PC-3 (cell line): ENCODE results near the gene CEP126. TPM values are rescaled to one million over a fixed set of nuclear protein-coding genes. Genes with fewer than 3 reads are reported as not detected.

Experiments
- ATAC-seq: fragments of 200-7000 bp; cut with Tn5 transposase; 2 replicates; pipeline ENCODE4 v1.9.1; 2020; ENCODE audit warnings: mild to moderate bottlenecking, moderate library complexity
- Bru-seq: library from RNA; stranded (reverse); fragments of 400-500 nt; gene quantifications from one replicate; lab custom pipeline; 2021; lab: Mats Ljungman, UMichigan
- BruChase-seq, 2 experiments: library from RNA; stranded (reverse); fragments of 400-500 nt; gene quantifications; one replicate each; lab custom pipeline; 2021; lab: Mats Ljungman, UMichigan
- BruUV-seq: library from RNA; stranded (reverse); fragments of 400-500 nt; replicated peaks from 2 replicates; lab custom pipeline; 2021; lab: Mats Ljungman, UMichigan
- CTCF ChIA-PET: fragments of 300-600 bp; sonication (Branson Sonifier 250); formaldehyde crosslinking; loops from one replicate; lab custom pipeline; 2022; ENCODE audit warnings: antibody characterized with exemption; lab: Charles Lee
- POLR2A ChIA-PET: fragments of 300-600 bp; sonication (Branson Sonifier 250); formaldehyde crosslinking; loops from one replicate; lab custom pipeline; 2022; ENCODE audit warnings: antibody characterized with exemption; ENCODE audit not compliant: unreplicated experiment; lab: Charles Lee
- DNase-seq: peaks from one replicate; pipeline ENCODE4 v3.0.0-alpha.2; 2015
- H2AFZ ChIP-seq: fragments of 300-600 bp; sonication (generic); 2 replicates; pipeline ENCODE4 v1.6.0; 2016; ENCODE audit warnings: antibody characterized with exemption, low read length
- H3F3A ChIP-seq: fragments of 300-600 bp; sonication (generic); one replicate; pipeline ENCODE4 v1.6.0; 2017; ENCODE audit warnings: antibody characterized with exemption, low read length, control low read depth, mild to moderate bottlenecking; ENCODE audit not compliant: unreplicated experiment
- H3K27ac ChIP-seq: fragments of 300-600 bp; sonication (generic); 2 replicates; pipeline ENCODE4 v1.5.1; 2016; ENCODE audit warnings: mild to moderate bottlenecking, low read length
- H3K27me3 ChIP-seq: fragments of 300-600 bp; sonication (generic); 2 replicates; pipeline ENCODE4 v1.6.1; 2016; ENCODE audit warnings: low read length, mixed read lengths
- H3K36me3 ChIP-seq: fragments of 300-600 bp; sonication (generic); 2 replicates; pipeline ENCODE4 v1.6.1; 2016; ENCODE audit warnings: low read depth, mixed run types, low read length, mixed read lengths
- H3K4me1 ChIP-seq: fragments of 300-600 bp; sonication (generic); 2 replicates; pipeline ENCODE4 v1.5.1; 2016; ENCODE audit warnings: low read length; ENCODE audit not compliant: insufficient read depth
- H3K4me2 ChIP-seq: fragments of 300-600 bp; sonication (generic); 2 replicates; pipeline ENCODE4 v1.6.0; 2016; ENCODE audit warnings: low read length
- H3K4me3 ChIP-seq: fragments of 300-600 bp; sonication (generic); 2 replicates; pipeline ENCODE4 v1.5.1; 2016; ENCODE audit warnings: mild to moderate bottlenecking, low read length, mixed read lengths
- H3K79me2 ChIP-seq: fragments of 300-600 bp; sonication (generic); 2 replicates; pipeline ENCODE4 v1.6.1; 2017; ENCODE audit warnings: low read length, mixed read lengths
- H3K9ac ChIP-seq: fragments of 300-600 bp; sonication (generic); 2 replicates; pipeline ENCODE4 v1.6.0; 2016; ENCODE audit warnings: mild to moderate bottlenecking, low read length
- H3K9me2 ChIP-seq: fragments of 300-600 bp; sonication (generic); replicated peaks from 2 replicates; pipeline ENCODE4 v1.6.1; 2016; ENCODE audit warnings: mixed run types, low read length, mixed read lengths
- H3K9me3 ChIP-seq: fragments of 300-600 bp; sonication (generic); 2 replicates; pipeline ENCODE4 v1.6.1; 2016; ENCODE audit warnings: low read length, mixed read lengths
- H4K20me1 ChIP-seq: fragments of 300-600 bp; sonication (generic); 2 replicates; pipeline ENCODE4 v1.6.1; 2016; ENCODE audit warnings: low read length, mixed read lengths
- EZH2 ChIP-seq: fragments of 300-600 bp; sonication (generic); IDR thresholded peaks from one replicate; pipeline ENCODE4 v1.6.1; 2017; ENCODE audit warnings: antibody characterized with exemption, mild to moderate bottlenecking, low read length; ENCODE audit not compliant: unreplicated experiment
- intact Hi-C: fragments of 100-400 bp; cut with micrococcal nuclease; formaldehyde crosslinking; loops from 2 replicates; pipeline ENCODE4 v1.9.0; 2023
- long read RNA-seq: library from polyadenylated mRNA; unstranded; transcript quantifications from one replicate; pipeline ENCODE4 v2.0.0, GENCODE V29; 2021; ENCODE audit not compliant: unreplicated experiment
- total RNA-seq: library from RNA; depleted of rRNA; stranded (reverse); fragments of >200 nt; gene quantifications from 2 replicates; pipeline ENCODE4 v1.2.3, GENCODE V29; 2014; rRNA removed
- TF ChIP-seq, protein P1 (sequence below): fragments of 300-600 bp; sonication (generic); conservative IDR thresholded peaks from 2 replicates; pipeline ENCODE4 v1.5.1; 2017; ENCODE audit warnings: antibody characterized with exemption, low read depth, mild to moderate bottlenecking, low read length

The CEP126 gene, protein sequence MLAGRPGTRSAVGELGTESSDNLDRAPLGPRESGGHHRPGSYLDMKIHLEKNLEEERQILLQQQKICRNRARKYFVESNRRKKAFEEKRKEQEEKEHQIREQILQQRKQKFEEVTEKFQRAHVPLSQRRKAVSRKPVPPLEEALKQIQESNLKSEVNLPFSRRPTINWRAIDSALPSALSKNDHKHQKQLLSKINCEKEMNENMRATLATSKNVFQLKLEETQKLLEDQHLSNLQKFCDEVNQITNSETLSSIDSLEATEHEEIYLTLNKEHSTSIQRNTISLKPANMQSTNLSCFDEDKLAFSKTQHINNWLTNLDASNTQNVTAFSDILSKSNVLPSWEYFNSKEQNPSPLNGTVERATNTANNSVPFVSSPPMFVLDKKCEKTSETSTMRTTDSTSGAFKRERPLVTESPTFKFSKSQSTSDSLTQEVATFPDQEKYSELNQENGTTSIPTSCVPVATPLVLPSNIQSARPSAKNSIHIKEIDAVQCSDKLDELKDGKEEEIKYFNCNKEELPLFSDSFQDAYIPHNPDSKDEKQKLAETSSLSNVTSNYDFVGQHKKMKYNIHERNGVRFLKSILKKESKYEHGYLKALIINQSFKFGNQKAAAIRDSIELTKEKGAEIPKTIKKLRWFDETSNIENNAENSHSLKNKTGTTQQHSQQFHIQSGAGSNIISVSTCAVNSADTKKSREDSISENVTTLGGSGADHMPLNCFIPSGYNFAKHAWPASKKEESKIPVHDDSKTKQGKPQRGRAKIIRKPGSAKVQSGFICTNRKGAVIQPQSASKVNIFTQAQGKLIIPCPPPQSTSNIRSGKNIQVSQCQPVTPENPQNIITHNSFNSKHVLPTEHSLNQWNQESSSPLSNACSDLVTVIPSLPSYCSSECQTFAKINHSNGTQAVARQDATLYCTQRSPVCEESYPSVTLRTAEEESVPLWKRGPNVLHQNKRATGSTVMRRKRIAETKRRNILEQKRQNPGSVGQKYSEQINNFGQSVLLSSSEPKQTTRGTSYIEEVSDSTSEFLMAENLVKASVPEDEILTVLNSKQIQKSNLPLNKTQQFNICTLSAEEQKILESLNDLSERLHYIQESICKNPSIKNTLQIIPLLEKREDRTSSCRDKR
- total RNA-seq (1.0 and 2.5 TPM in 2 replicates), Bru-seq, nascent RNA (percentile 45 among the genes with signal in this experiment), BruChase-seq, experiment 1, labeled RNA remaining after a 6-hour chase (percentile 37 among the genes with signal in this experiment), BruChase-seq, experiment 2, labeled RNA remaining after a 2-hour chase (percentile 45 among the genes with signal in this experiment)
- long read RNA-seq, partial matches to known transcripts = 3 of 5 reads
- long read RNA-seq, other reads (novel, unspliced or antisense) = 2 of 5 reads

DNA sequence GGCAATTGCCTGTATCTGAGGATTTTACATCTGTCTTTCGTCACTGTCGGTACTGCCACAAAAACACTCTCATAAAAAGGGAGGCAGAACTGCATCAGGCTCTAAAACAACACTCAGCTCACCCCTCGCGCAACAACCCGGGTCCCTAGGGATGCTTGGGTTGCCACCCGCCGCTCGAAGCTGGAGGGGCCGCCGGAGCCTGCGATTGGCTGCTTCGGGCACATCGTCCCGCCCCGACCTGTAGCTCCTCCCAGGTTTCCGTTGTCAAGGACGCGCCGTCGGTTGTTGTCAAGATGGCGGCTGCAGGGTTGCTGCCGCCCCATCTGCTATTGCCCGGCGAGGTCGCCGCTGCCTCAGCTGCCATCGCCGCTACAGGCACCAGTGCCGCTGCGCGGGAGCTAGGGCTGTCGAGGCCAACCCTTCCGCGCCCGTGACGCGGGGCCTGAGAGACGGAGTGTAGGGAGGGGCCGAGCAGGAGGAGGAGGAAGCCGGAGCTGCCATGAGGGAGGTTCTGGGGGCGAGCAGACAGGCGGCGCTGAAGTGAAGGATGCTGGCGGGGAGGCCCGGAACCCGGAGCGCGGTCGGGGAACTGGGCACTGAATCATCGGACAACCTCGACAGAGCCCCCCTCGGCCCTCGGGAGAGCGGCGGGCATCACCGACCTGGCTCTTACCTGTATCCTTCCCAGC lies at the start of gene CEP126:
CEP126 (plus strand) TSS at position 273 of the 689 bp plus-strand sequence; CDS start at position 548, 275 bp downstream.
- TF ChIP-seq, protein P1, sequence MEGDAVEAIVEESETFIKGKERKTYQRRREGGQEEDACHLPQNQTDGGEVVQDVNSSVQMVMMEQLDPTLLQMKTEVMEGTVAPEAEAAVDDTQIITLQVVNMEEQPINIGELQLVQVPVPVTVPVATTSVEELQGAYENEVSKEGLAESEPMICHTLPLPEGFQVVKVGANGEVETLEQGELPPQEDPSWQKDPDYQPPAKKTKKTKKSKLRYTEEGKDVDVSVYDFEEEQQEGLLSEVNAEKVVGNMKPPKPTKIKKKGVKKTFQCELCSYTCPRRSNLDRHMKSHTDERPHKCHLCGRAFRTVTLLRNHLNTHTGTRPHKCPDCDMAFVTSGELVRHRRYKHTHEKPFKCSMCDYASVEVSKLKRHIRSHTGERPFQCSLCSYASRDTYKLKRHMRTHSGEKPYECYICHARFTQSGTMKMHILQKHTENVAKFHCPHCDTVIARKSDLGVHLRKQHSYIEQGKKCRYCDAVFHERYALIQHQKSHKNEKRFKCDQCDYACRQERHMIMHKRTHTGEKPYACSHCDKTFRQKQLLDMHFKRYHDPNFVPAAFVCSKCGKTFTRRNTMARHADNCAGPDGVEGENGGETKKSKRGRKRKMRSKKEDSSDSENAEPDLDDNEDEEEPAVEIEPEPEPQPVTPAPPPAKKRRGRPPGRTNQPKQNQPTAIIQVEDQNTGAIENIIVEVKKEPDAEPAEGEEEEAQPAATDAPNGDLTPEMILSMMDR = peak; percentile 58
- no peak for TF ChIP-seq EZH2
- Histone ChIP-seq H3K27me3 (no peaks in the 10 kb centered on the region), H3K36me3 (no peaks in the 10 kb centered on the region), H3K79me2 (no peaks in the 10 kb centered on the region), H3F3A (no peaks in the 10 kb centered on the region), H3K4me2 (peak within 1 kb of the TSS; percentile 84), H3K9me3 (no peaks in the 10 kb centered on the region), H4K20me1 (no peaks in the 10 kb centered on the region), H3K4me3 (peak within 1 kb of the TSS; percentile 78), H2AFZ (peak within 1 kb of the TSS; percentile 84), H3K9ac (peak within 1 kb of the TSS; percentile 66), H3K27ac (peak within 1 kb of the TSS; percentile 54), H3K4me1 (peaks cover 35% of the 10 kb centered on the region), H3K9me2 (no peaks in the 10 kb centered on the region)
- ATAC-seq = peak; percentile 89
- POLR2A ChIA-PET = interaction anchor here (0.5 to 1.2 kb wide), 10 partner anchors 29 to 511 kb away, joined by 3 to 49 read pairs (median 4); no protein-coding TSS in a partner anchor
- DNase-seq = peak; percentile 95
- intact Hi-C loops = loop anchor here (1.0 to 10.0 kb wide), 7 partner anchors 53 to 430 kb away; partner anchors contain the start of genes BIRC2 and YAP1
- CTCF ChIA-PET = interaction anchor here (0.7 to 1.6 kb wide), 5 partner anchors 35 to 93 kb away, joined by 3 to 21 read pairs (median 5); no protein-coding TSS in a partner anchor
- no TSS peak for BruUV-seq

DNA sequence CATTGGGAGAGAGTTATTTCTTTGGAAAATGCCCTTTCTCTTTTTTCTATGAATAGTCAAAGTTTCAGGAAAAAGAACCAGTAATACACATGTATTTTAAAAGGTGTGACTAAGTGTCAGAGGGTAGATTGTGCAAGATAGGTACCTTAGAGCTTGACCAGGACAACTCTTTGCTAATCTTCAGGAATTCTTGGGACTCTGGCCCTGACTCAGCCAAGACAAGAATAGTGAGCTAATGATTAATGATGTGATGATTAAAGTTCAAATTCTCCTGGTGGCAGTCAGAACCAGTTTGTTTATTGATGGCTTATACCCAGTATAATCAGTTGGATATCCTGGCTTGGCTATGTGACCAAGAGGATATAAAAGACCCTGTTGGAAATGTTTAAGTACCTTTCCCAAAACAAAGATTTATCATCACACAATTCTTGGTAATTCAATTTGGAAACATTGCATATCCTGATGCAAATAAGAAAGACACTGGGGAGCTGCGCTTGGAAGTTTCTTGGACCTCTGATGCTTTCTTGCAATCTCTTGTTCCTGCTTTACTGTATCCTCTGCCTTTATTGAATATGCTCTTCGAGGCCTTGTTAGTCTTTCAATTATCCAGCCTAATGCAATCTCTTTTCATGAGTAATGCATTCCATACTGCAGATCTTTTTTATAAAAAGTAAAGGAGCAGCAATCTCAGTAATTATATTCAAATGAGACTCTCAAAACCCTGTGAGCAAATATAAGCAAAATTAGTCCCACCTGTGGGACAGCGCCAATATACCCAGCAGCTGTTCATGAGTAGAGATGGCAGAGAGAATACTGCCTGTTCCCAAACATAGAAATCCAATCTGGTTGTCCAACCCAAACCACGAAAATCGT lies 48.0 kb upstream of the CEP126 start:
- ATAC-seq = peak; percentile 25
- Histone ChIP-seq H3K4me3 (no peak overlapping the region), H3K36me3 (no peaks in the 10 kb centered on the region), H2AFZ (no peak overlapping the region), H3K4me1 (peaks cover 65% of the 10 kb centered on the region), H3K27ac (peak overlapping the region; percentile 45), H3K27me3 (no peaks in the 10 kb centered on the region), H4K20me1 (no peaks in the 10 kb centered on the region), H3K9me2 (no peaks in the 10 kb centered on the region), H3F3A (peaks cover 8% of the 10 kb centered on the region), H3K9me3 (no peaks in the 10 kb centered on the region), H3K4me2 (peak overlapping the region; percentile 39), H3K79me2 (no peaks in the 10 kb centered on the region), H3K9ac (no peak overlapping the region)
- BruUV-seq = no TSS peak
- peak; percentile 91 for DNase-seq
- ChIA-PET CTCF (interaction anchor here (0.6 to 1.0 kb wide), 2 partner anchors 140 to 698 kb away, joined by 3 to 7 read pairs; no protein-coding TSS in a partner anchor), POLR2A (no interaction called here)
- intact Hi-C loops = no loop called here
- TF ChIP-seq, protein P1 = no peak
